ENCODE measurements around the gene PITPNC1. TPM values are rescaled to one million over a fixed set of nuclear protein-coding genes. Genes with fewer than 3 reads are reported as not detected.

Gene PITPNC1
- total RNA-seq, 1 donor from 2014 or later, result 23.7 TPM

- H3K4me1 ChIP-seq, result no peaks in the 10 kb centered on the region
- H3K27me3 ChIP-seq (ENCODE audit: low read depth), result no peaks in the 10 kb centered on the region
- H3K27ac ChIP-seq, result no peak overlapping the region
- DNase-seq (no peak), ATAC-seq (no peak)
- H3K4me3 ChIP-seq, result no peak overlapping the region
- no peaks in the 10 kb centered on the region for H3K9me3 ChIP-seq
- no peaks in the 10 kb centered on the region for H3K36me3 ChIP-seq
- no peak for TF ChIP-seq CTCF (IDR thresholded peaks at IDR 0.05)
- intact Hi-C loops (cut with DNase I), result no loop called here
Observed at GRCh38 chr17:67557921-67558320, 180.8 kb downstream of the PITPNC1 start.

GRCh38 chr17:67558740-67559380 lies 181.8 kb downstream of the PITPNC1 start:
- no peak for TF ChIP-seq CTCF (IDR thresholded peaks at IDR 0.05)
- Histone ChIP-seq H3K4me1 (no peaks in the 10 kb centered on the region), H3K4me3 (no peak overlapping the region), H3K27ac (no peak overlapping the region), H3K36me3 (no peaks in the 10 kb centered on the region), H3K27me3 (ENCODE audit: low read depth) (no peaks in the 10 kb centered on the region), H3K9me3 (no peaks in the 10 kb centered on the region)
- DNase-seq, result no peak
- ATAC-seq, result no peak
- intact Hi-C loops (cut with DNase I), result no loop called here

GRCh38 chr17:67559381-67559966 lies 182.4 kb downstream of the PITPNC1 start:
- Histone ChIP-seq H3K9me3 (no peaks in the 10 kb centered on the region), H3K27me3 (ENCODE audit: low read depth) (no peaks in the 10 kb centered on the region), H3K4me3 (no peak overlapping the region), H3K36me3 (no peaks in the 10 kb centered on the region), H3K27ac (no peak overlapping the region), H3K4me1 (no peaks in the 10 kb centered on the region)
- ATAC-seq (no peak), DNase-seq (no peak)
- TF ChIP-seq CTCF (IDR thresholded peaks at IDR 0.05), result peak; percentile 26
- intact Hi-C loops (cut with DNase I), result no loop called here

- H3K4me1 ChIP-seq, result no peaks in the 10 kb centered on the region
Observed at GRCh38 chr17:67562005-67562404, 184.9 kb downstream of the PITPNC1 start.

GRCh38 chr17:67563692-67564228 lies 186.7 kb downstream of the PITPNC1 start:
- Histone ChIP-seq H3K4me1 (no peaks in the 10 kb centered on the region), H3K27ac (no peak overlapping the region), H3K4me3 (no peak overlapping the region), H3K27me3 (ENCODE audit: low read depth) (no peaks in the 10 kb centered on the region), H3K9me3 (no peaks in the 10 kb centered on the region), H3K36me3 (no peaks in the 10 kb centered on the region)
- no peak for TF ChIP-seq CTCF (IDR thresholded peaks at IDR 0.05)
- DNase-seq (no peak), ATAC-seq (no peak)
- intact Hi-C loops (cut with DNase I), result no loop called here

More at GRCh38 chr17:67562005-67562404, 184.9 kb downstream of the PITPNC1 start:
- Histone ChIP-seq H3K36me3 (no peaks in the 10 kb centered on the region), H3K9me3 (no peaks in the 10 kb centered on the region), H3K27me3 (ENCODE audit: low read depth) (no peaks in the 10 kb centered on the region), H3K27ac (no peak overlapping the region), H3K4me3 (no peak overlapping the region)
- intact Hi-C loops (cut with DNase I), result no loop called here
- no peak for TF ChIP-seq CTCF (IDR thresholded peaks at IDR 0.05)
- DNase-seq, result no peak
- ATAC-seq, result no peak
